ENCODE results near the gene CR1. TPM values are rescaled to one million over a fixed set of nuclear protein-coding genes. Genes with fewer than 3 reads are reported as not detected.

The CR1 gene
- total and polyA plus RNA-seq, 8 donors = 0.39 to 37.4 (median 0.79) TPM

DNA sequence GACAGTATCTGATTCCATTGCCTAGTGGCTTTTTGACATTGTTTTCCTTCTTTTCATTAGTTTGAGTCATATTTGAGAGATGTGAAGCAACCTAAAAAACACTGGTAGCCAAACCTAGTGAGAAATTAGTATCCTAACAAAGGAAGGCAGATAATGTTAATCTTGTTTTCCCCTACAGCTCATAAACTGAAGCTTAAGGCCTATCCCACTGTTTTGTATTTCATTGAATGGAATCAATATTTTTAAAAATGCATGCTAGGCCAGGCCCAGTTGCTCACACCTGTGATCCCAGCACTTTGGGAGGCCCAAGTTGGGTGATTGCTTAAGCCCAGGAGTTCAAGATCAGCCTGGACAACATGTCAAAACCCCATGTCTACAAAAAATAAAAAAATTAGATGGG is 150.2 kb downstream of the CR1 start:
- peaks cover 0 to 12% of the 10 kb centered on the region in 2 donors for H3K27me3 ChIP-seq
- no peak overlapping the region for H3K4me3 ChIP-seq
- peaks cover 2 to 15% of the 10 kb centered on the region in 2 donors for H3K4me1 ChIP-seq
- intact Hi-C loops (cut with DNase I) = no loop called here
- no peak for ATAC-seq
- TF ChIP-seq CTCF (IDR thresholded peaks at IDR 0.05) = no peak
- no peaks in the 10 kb centered on the region for H3K9me3 ChIP-seq
- DNase-seq = no peak
- no peak overlapping the region for H3K27ac ChIP-seq
- no peaks in the 10 kb centered on the region for H3K36me3 ChIP-seq

GRCh38 chr1:207646944-207647579 is 151.1 kb downstream of the CR1 start:
- no peak for ATAC-seq
- TF ChIP-seq CTCF (IDR thresholded peaks at IDR 0.05) = no peak
- Histone ChIP-seq H3K9me3 (no peaks in the 10 kb centered on the region), H3K27ac (no peak overlapping the region), H3K4me3 (no peak overlapping the region), H3K4me1 (peaks cover 2 to 15% of the 10 kb centered on the region in 2 donors), H3K27me3 (peaks cover 0 to 12% of the 10 kb centered on the region in 2 donors), H3K36me3 (no peaks in the 10 kb centered on the region)
- intact Hi-C loops (cut with DNase I) = no loop called here
- DNase-seq = no peak

GRCh38 chr1:207647671-207648333 is 151.8 kb downstream of the CR1 start:
- no peak for TF ChIP-seq CTCF (IDR thresholded peaks at IDR 0.05)
- Histone ChIP-seq H3K27me3 (peaks cover 0 to 12% of the 10 kb centered on the region in 2 donors), H3K9me3 (no peaks in the 10 kb centered on the region), H3K36me3 (no peaks in the 10 kb centered on the region), H3K4me3 (no peak overlapping the region), H3K27ac (no peak overlapping the region), H3K4me1 (peaks cover 2 to 15% of the 10 kb centered on the region in 2 donors)
- intact Hi-C loops (cut with DNase I) = no loop called here
- ATAC-seq (no peak), DNase-seq (no peak)

- H3K27ac ChIP-seq = no peak overlapping the region
- no peaks in the 10 kb centered on the region for H3K36me3 ChIP-seq
- intact Hi-C loops (cut with DNase I) = no loop called here
- DNase-seq (no peak), ATAC-seq (no peak)
- H3K4me3 ChIP-seq = no peak overlapping the region
- H3K27me3 ChIP-seq = peaks cover 0 to 8% of the 10 kb centered on the region in 2 donors
- peaks cover 2 to 15% of the 10 kb centered on the region in 2 donors for H3K4me1 ChIP-seq
- H3K9me3 ChIP-seq = no peaks in the 10 kb centered on the region
- TF ChIP-seq CTCF (IDR thresholded peaks at IDR 0.05) = no peak
Observed at GRCh38 chr1:207648334-207649209, 152.6 kb downstream of the CR1 start.

Measured in left lung (tissue), 10 donors.